Thyroid gland (tissue), 4 donors: ENCODE data around the gene OBI1.

ENCODE experiments used
- POLR2A ChIP-seq, 2 donors: fragments of 450-650 bp; IDR thresholded peaks; one replicate each; pipeline ENCODE4 v1.6.1; 2017; ENCODE audit warnings: antibody characterized with exemption in 2 of 2, mild to moderate bottlenecking in 2 of 2, moderate library complexity in 1 of 2
- TF ChIP-seq, protein P1 (sequence below), 6 experiments: fragments of 200-600 bp in 3 of 6; fragments of 450-650 bp in 3 of 6; sonication (generic) in 3 of 6; IDR thresholded peaks; one replicate each; pipeline ENCODE4 v1.5.1; 2016 to 2019; ENCODE audit warnings: antibody characterized with exemption in 6 of 6, mild to moderate bottlenecking in 2 of 6, inconsistent platforms in 1 of 6, moderate library complexity in 1 of 6

DNA sequence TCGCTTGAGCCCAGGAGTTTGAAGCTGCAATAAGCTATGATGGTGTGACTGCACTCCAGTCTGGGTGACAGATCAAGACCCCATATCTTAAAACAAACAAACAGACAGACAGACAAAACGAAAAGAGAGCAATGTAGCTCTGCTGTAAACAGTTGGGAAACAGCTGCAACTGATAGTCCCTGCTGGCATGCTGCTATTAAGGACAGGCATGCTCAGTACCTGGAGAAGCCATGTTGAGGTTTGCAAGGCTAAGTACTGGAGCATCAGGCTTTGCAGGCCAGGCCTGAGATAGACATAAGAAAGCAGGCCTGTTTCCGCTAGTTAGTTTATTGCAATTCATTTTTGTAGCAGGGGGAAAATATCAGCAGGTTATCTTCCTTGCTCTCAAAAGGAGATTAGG, 16.2 kb upstream of the OBI1 start:
- no peak for TF ChIP-seq POLR2A (IDR thresholded peaks at IDR 0.05)
- TF ChIP-seq, protein P1, sequence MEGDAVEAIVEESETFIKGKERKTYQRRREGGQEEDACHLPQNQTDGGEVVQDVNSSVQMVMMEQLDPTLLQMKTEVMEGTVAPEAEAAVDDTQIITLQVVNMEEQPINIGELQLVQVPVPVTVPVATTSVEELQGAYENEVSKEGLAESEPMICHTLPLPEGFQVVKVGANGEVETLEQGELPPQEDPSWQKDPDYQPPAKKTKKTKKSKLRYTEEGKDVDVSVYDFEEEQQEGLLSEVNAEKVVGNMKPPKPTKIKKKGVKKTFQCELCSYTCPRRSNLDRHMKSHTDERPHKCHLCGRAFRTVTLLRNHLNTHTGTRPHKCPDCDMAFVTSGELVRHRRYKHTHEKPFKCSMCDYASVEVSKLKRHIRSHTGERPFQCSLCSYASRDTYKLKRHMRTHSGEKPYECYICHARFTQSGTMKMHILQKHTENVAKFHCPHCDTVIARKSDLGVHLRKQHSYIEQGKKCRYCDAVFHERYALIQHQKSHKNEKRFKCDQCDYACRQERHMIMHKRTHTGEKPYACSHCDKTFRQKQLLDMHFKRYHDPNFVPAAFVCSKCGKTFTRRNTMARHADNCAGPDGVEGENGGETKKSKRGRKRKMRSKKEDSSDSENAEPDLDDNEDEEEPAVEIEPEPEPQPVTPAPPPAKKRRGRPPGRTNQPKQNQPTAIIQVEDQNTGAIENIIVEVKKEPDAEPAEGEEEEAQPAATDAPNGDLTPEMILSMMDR (IDR thresholded peaks at IDR 0.05), result no peak
